HG02840 (cell line): ENCODE measurements around the gene SPAG6.
"Not testable (repeated sequence)": the region's sequence is repeated elsewhere in the genome, so short reads cannot be mapped to it uniquely, and the experiment has no call there.

Experiments
- ATAC-seq: cut with Tn5 transposase; IDR thresholded peaks from one replicate; pipeline ENCODE4 v1.9.1; 2021; ENCODE audit warnings: mild to moderate bottlenecking, moderate library complexity, moderate number of reproducible peaks; ENCODE audit not compliant: unreplicated experiment, low FRiP score

SPAG6 gene

DNA sequence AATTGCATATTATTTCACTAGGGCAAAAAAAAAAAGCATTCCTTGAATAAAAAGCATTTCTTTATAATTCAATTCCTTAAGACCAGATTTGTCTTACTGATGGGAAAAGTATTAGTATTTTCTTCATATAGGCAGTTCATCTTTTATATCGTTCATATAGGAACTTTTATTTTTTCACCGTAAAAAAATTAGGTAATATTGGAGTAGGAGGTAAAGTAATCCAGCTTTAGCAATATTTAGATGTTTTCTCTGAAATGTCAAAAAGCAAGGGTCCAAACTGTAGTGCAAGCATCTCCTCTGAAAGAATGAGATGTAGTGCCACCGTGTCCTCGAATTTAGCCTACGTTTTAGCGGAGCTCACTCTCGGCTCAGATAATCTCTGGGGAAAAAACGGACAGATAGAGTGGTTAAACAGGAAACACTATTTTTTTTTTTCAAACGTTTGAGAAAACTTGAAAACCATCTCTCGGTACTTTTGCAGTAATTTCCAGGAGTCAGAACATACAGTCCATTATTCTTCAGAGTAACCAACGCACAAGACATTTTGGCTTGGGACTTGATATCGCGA is 5.5 kb upstream of the SPAG6 start:
- no peak for ATAC-seq

DNA sequence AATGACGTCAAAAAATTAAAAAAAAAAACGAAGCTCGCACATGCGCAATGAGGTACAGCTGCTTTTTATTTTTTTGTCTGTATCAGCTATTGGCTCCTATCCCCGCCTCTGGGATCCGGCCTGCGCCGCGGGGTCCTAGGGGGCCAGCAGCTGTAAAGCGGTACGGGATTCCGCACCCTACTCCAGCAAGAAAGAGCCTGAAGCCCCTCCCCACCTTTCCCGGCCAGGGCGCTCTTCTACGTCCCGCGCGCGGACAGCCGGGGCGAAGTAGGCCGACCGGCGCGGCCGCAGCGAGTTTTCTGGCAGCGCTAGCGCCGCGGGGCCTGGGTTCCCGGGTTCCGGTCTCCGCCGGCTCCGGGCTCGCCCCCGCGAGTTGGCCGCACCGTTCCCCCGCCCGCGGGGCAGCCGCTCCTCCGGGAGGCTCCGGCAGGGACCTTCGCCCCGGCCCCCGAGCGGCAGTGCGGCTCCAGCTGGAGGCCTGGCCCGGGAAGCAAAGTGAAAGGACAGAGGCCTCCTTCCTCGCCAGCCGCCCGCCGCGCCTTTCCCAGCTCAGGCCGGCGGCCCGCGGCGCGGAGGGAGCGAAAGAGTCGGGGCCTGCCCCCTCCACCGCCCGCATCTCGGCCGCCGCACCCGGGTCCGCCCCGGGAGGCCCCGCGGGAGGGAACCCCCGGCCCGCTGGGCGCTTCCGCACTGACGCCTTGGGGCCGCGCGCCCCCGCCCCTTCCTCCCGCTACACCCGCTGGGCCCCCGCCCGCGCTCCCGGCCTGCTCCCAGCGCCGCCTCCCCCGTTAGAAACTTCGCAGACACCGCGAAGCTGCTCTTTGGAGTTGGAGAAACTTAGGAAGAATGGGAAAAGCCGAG is 4.7 kb upstream of the SPAG6 start:
- ATAC-seq = peak; percentile 46

DNA sequence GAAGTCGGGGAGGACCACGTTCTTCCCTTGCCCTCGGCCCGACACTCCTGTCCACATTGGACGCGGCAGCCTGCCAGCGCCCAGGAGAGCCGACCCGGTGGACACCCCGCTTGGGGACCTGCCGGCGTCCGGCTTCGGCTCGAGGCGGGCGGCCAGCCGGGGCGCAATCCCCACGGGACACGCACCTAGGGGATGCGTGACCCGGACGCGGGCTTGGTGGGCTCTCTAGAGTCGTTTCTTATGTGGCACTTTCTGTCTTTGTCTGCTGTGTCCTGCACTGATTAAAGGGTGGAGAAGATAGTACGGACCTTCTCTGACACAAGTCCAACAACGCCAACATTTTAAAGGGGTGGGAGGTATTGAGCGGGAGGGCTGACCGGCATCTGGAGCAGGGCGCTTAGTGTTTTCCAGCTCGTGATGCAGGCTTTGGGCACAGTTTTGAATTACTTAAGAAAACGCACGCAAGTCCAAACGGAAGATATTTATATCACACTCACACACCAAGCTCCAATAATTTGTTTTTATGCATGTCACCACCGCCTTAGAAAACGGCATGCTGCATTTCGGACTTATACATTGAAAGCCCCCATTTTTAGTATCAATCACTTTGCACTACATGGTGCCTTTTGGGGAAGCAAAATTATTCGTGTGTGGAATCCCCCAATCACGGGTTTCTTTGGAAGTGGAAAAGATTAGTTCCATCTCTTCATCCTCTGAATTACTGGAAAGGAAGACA is 3.9 kb upstream of the SPAG6 start:
- ATAC-seq = peak; percentile 10

DNA sequence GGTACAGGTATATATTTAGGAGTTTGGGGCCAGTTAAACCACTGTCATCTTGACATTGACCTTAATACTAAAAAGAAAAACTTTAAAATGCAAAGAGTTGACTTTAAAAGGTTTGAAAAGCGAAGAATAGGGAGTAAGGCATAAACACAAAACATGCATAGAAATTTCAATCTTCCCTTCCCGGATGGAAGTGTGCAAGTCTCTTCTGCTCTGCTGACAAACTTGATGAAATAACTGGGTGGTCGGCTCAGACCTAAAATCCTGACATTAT is 3.4 kb upstream of the SPAG6 start:
- ATAC-seq = no peak

DNA sequence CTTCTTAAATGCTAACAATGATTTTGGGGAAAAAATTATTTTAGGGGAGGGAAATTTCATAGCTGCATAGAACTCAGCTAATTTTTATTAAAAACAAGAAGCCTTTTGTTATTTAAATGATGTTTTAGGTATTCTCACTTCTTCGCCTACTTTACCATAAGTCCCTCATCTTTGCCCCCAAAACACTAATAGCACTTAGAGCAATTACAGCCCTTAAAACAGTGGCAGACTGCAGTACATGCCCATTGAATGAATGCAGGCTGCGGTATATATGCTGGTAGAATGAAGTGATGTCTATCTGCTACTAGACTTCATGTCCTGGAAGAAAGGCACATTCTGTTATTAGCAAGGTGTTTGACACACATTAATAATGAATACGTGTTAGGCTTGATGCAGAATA is 2.9 kb upstream of the SPAG6 start:
- ATAC-seq = no peak

DNA sequence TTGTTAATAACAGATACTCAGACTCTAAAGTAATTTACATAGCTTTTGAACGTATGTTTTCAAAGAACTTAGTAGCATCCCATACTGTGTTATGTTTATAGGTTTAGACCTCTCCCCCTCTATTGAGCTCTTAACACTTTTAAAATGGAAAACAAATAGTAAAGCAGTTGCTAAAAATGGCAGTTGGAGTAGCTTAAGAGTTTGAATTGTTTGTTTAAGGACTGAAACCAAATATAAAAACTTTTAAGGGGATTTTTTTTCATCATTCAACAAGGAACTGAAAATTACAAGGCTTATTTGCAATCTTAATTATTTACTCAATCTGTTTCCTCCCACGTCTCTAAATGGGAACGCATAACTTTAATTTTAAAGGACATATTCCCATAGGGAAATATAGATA is 1.6 kb upstream of the SPAG6 start:
- peak; percentile 31 for ATAC-seq

DNA sequence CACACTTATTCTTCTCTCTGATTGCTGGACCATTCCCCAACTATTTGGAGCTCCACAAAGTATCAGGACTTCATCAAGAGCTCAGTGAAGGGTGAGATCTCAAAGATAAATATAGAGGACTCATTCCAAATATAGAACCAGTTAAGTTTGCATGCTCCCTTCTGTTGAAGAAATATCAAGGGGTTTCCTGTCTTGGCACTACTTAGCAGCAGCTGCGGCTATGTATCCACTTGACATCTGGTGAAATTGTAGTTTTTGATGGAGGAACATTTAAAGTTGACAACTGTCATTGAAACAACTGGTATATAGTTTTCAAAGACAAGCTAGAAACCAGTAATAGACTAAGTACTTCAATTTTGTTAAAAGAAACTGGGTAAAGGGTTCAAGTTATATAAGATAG is 1.0 kb upstream of the SPAG6 start:
- peak; percentile 7 for ATAC-seq

DNA sequence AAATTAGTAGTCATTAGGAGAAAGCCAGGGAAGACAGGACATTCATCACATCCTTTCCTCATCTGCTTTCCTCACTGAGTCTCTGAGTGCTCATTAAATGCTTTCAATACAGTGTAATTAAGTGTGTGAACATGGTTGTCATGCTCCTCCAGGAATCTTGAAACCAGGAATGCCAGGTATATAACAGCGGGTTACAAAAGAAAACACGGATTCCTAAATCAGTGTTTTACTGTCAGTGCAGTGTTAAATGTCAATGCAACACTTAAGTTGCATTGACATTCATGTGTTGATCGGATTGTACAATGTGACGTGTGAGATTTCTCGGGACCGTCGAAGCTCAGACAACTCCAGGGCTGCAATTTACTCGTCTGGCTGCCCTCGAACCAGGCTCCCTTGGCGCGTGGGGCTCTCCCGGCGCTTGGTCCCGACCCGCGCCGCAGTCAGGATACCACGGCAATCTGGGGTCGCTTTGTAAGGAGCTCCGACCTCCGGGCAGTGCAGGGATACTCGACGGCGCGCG is 455 bp upstream of the SPAG6 start:
- no peak for ATAC-seq

DNA sequence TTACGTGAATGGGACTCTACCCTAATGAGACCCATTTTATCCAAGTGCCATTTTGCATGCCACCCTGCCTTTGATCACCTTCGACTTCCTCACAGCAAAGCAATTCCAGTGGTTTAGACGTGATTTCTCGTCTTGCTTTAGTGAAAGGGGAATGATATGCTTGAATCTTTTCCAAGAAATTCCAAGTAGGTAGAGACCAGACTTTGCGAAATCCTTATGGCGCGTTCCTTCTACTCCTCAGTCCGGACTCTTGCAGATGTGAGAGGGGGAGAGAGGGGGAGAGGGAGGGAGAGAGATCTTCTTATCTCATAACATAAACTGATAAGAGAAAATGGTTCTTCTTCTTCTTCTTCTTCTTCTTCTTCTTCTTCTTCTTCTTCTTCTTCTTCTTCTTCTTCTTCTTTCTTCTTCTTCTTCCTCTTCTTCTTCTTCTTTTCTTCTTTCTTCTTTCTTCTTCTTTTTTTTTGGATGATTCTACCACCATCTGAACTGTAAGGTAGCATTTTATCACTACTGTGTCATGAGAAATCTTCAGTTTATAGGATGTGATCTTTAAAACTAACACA is 883 bp downstream of the SPAG6 start:
- ATAC-seq = no peak

DNA sequence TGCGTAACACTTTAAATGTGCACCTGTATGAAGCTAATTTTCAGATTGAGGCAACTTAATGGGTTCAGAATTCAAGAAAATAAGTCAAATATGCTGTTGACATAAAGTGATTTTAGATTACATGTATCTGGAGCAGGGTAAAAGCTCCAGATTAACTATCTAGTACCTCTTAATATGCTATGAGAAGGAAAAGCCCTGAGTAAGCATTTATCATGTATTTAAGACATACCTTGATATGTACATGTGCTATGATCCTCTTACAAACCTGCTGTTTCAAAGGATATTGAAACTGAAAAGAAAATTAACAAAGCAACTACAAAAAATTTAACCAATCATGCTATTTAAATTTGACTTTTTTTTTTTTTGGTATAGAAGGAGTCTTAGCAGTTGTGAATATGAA is 4.5 kb downstream of the SPAG6 start:
- ATAC-seq = no peak

DNA sequence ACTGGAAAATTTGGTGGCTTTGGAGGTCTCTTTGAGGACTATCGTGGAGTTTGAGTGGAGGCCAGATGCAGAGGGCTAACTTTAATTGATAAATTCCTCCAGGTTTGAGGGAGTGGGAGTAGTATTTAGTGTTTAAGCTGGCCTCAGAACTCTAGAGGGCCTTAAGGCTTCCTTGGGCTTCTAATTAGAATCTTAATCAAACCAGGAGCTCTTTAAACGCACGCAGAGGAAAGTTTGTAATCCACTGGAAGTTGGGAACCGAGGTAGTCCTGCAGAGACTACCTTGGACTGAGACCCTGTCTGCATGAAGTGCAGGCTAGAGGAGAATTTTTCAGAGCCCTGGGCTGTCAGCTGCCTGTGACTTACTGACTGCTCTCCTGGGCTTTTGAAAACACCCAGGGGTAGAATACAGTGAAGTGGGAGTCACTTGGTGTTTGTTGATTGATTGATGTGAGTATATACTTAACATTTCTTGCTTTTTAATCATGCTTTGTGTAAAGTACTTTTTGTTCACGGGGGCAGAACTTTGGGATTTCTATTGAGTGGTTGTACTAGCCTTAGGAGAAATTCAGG is 5.9 kb downstream of the SPAG6 start:
- ATAC-seq = no peak

DNA sequence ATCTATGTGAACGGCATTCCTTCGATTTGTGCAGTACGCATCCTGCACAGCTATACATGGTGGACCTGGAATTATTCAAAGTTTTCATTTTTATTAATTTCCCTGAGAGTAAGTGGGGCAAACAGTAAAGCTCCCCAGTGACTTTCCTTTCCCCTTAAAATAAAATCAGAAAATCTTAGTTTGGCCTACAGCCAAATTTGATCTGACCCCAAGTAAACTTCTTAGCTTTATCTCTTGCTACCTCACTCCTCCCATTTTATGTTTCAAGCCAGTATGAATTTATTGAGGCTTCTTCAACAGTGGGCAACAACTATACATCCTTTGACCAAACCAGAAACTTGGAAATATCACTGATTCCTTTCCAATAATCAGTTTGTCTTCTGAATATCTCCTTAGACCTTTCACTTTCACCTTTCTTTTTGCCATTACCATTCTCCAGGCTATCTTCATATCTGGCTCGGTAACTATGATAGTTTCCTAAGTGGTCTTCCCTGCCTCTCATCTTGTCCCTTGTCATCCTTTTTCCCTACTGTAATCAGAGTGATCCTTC is 11.1 kb downstream of the SPAG6 start:
- ATAC-seq = no peak

DNA sequence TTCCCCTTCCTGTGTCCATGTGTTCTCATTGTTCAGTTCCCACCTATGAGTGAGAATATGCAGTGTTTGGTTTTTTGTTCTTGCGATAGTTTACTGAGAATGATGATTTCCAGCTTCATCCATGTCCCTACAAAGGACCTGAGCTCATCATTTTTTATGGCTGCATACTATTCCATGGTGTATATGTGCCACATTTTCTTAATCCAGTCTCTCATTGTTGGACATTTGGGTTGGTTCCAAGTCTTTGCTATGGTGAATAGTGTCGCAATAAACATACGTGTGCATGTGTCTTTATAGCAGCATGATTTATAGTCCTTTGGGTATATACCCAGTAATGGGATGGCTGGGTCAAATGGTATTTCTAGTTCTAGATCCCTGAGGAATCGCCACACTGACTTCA is 12.5 kb downstream of the SPAG6 start:
- not testable (repeated sequence) for ATAC-seq

DNA sequence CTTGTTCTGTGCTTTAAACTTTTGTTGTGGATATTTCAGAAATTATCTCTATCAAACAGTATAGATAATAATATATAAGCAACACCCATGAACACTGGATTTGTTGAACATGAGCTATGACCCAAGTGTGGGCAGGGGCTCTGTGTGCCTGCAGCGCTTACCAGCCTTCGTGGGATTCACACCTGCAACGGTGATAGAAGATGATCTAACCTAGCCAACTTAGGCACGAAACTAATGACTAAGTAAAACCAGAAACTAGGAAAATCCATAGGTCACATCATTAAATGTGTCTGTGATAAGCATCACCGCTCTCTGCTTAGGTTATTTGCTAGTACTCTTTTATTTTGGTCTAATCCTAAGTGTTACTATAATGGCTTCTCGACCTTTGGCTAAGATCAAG is 18.0 kb downstream of the SPAG6 start:
- no peak for ATAC-seq

DNA sequence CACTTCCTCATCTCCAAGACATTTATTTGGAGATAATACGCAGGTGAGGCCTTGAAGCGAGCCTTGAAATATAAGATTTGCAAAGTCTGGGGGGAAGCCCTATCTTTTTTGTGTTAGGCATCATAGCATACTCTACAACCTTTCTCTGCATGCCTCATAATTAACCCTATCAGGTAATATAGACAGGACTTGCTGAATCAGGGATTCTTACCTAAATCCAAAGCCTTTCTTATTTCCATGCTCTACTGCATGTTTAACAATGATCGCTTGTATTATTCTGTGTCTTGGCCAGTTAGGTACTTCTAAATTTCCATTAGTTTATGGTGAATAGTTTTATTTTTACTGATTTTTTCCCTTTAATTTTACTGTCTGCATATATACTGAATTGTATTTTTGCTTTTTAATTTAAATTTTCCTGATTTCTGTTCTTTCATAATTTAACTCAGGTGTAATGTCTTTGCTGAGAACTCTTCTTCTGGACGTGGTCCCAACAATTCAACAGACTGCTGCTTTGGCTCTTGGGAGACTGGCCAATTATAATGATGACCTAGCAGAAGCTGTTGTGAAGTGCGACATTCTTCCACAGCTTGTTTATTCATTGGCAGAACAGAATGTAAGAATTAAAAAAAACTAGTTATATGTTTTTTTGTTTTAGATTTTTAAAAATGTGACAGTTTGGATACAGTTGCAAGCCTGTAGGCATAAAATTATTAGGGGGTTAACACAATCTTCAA is 19.3 kb downstream of the SPAG6 start:
- no peak for ATAC-seq

DNA sequence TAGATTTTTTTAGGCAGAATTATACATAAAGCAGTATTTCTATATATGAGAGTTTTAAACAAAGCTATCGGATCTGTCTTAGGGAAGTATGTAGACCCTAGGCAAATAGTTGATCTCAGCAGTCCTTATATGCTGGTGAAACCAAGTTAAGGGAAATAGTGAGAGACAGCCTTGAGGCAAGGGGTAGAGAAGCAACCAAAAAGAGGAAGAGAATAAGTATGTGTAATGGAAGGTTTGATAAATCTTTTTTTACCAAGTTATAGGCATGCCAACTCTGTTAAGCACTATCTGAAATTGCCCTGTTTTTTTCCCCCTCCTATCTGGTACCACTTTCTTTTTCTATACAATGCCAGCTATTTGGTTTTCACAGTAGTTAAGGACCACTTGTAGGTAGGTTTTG is 19.9 kb downstream of the SPAG6 start:
- no peak for ATAC-seq

DNA sequence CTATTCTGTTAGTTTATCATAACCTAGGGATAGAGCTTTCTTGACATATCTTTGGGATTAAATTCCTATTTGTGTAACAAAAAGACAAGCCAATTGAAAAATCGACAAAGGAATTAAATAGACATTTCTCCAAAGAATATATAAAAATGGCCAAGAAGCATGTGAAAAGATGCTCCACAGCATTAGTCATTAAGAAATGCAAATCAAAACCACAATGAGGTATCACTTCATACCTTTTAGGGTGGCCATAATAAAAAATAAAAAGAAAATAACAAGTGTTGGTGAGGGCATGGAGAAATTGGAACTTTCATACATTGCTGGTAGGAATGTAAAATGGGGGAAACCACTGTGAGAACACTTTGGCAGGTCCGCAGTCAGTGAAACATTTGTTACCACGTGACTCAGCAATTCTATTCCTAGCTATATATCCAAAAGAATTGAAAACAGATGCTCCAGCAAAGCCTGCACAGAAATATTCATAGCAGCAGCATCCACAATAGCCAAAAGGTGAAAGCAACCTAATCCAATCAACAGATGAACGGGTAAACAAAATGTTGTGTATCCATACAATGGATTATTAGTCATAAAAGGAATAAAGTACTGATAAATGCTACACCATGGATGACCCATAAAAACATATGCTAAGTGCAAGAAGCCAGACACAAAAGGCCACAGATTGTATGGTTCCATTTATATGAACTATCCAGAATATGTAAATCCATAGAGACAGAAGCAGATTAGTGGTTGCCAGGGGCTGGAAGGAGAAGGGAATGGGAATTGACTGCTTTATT is 20.5 kb downstream of the SPAG6 start:
- no peak for ATAC-seq

DNA sequence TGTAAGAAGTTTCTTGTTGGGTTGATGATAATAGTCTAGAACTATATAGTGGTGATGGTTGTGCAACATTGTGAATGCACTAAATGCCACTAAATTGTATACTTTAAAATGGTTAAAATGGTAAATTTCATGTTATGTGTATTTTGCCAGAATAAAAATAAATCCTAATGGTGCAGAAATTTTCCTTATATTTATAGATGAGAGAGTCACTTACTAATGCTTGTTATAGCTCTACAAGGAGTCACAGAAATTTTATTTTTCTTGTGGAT is 21.1 kb downstream of the SPAG6 start:
- ATAC-seq = no peak

DNA sequence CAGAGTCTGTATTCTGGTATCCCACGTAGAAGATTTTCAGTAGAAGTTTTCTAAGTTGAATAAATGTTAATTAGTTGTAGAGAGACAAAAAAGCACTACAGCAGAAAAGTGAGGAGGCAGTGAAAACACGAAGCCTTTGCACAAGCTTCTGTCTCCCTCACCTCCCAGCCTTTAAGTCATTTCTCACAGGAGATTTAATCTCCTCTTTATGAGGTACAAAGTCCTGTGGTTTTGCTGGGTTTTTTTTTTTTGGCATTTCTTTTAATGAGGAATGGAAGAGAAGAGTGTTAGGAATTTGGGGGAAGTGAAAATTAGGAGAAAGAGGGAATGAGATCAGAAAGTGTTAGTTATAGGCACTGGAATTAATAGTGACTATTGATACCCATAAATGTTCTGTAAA is 21.5 kb downstream of the SPAG6 start:
- ATAC-seq = no peak

DNA sequence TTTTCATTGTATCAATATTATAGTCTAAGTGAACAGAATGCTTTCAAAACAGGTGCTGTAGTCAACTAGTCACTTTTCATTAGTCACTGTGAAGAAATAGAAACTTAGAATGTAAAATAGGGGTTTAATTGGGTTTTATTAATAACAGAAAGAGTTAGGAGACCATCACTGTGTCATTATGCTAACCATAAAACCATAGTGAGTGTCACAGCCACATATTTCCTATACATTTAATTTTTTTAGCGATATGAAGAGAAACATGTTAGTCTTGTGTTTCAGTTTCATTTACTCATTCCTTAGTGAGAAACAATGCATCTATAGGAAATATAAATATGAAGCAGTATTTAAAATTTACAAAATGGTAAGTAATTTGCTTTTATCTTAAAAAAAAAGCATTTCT is 22.2 kb downstream of the SPAG6 start:
- no peak for ATAC-seq
